NCI-H510A (cell line): Measurements from ENCODE around the gene FGF19.

Experiments
- DNase-seq: peaks from one replicate; lab custom pipeline; 2025; lab: John Stamatoyannopoulos, UW

Gene FGF19

GRCh38 chr11:69669486-69669885, 34.3 kb downstream of the FGF19 start:
- DNase-seq, result no peak

GRCh38 chr11:69667619-69668604, 35.9 kb downstream of the FGF19 start:
- no peak for DNase-seq

- DNase-seq, result no peak
Observed at GRCh38 chr11:69666752-69667536, 36.9 kb downstream of the FGF19 start.

GRCh38 chr11:69666261-69666660, 37.6 kb downstream of the FGF19 start:
- DNase-seq, result no peak

GRCh38 chr11:69665669-69666068, 38.2 kb downstream of the FGF19 start:
- DNase-seq, result no peak

GRCh38 chr11:69664901-69665300, 38.9 kb downstream of the FGF19 start:
- no peak for DNase-seq

- no peak for DNase-seq
Observed at GRCh38 chr11:69664103-69664775, 39.6 kb downstream of the FGF19 start.

GRCh38 chr11:69663326-69663725, 40.5 kb downstream of the FGF19 start:
- no peak for DNase-seq

- DNase-seq, result no peak
Observed at GRCh38 chr11:69662806-69663205, 41.0 kb downstream of the FGF19 start.

GRCh38 chr11:69662021-69662698, 41.7 kb downstream of the FGF19 start:
- no peak for DNase-seq

GRCh38 chr11:69661413-69661715, 42.5 kb downstream of the FGF19 start:
- no peak for DNase-seq

- no peak for DNase-seq
Observed at GRCh38 chr11:69660001-69660500, 43.8 kb downstream of the FGF19 start.

GRCh38 chr11:69659591-69659990, 44.2 kb downstream of the FGF19 start:
- no peak for DNase-seq

GRCh38 chr11:69658626-69659450, 45.0 kb downstream of the FGF19 start:
- no peak for DNase-seq

GRCh38 chr11:69657911-69658625, 45.8 kb downstream of the FGF19 start:
- no peak for DNase-seq

- no peak for DNase-seq
Observed at GRCh38 chr11:69657456-69657910, 46.3 kb downstream of the FGF19 start.

- DNase-seq, result no peak
Observed at GRCh38 chr11:69656536-69657455, 47.0 kb downstream of the FGF19 start.

- no peak for DNase-seq
Observed at GRCh38 chr11:69655479-69656428, 48.1 kb downstream of the FGF19 start.
